ENCODE measurements around the gene MIB1. TPM values are rescaled to one million over a fixed set of nuclear protein-coding genes. Genes with fewer than 3 reads are reported as not detected.
"Not testable (repeated sequence)": the region's sequence is repeated elsewhere in the genome, so short reads cannot be mapped to it uniquely, and the experiment has no call there.

MIB1 gene
- 65.8 TPM for total RNA-seq

- Histone ChIP-seq H3K4me1 (ENCODE audit: control insufficient read depth in 3 of 3, insufficient read depth in 3 of 3, low read length in 3 of 3) (peaks cover 7 to 10% (median 9%) of the 10 kb centered on the region in 3 donors), H3K27ac (ENCODE audit: low read depth, low read length) (peak within 1 kb of the TSS; percentile 94), H3K9me3 (ENCODE audit: control insufficient read depth in 3 of 3, low read length in 3 of 3) (no peaks in the 10 kb centered on the region), H3K27me3 (ENCODE audit: control insufficient read depth in 3 of 3, insufficient read depth in 3 of 3, low read length in 3 of 3) (no peaks in the 10 kb centered on the region), H3K4me3 (ENCODE audit: low read length in 3 of 3) (peak within 1 kb of the TSS; percentile 87 to 93 (median 92)), H3K36me3 (ENCODE audit: control insufficient read depth in 3 of 3, insufficient read depth in 3 of 3, low read length in 3 of 3) (no peaks in the 10 kb centered on the region), H3K9ac (ENCODE audit: low read depth in 1 of 3, low read length in 3 of 3) (peak within 1 kb of the TSS; percentile 95 to 97 (median 97))
Measured at GRCh38 chr18:21740538-21741311, at the start of gene MIB1. TSS of gene MIB1 (plus strand) at chr18:21740792. CDS start at chr18:21741584, 792 bp downstream.

- H3K27me3 ChIP-seq (ENCODE audit: control insufficient read depth in 3 of 3, insufficient read depth in 3 of 3, low read length in 3 of 3) = no peaks in the 10 kb centered on the region
- peaks cover 4 to 25% (median 15%) of the 10 kb centered on the region in 3 donors for H3K36me3 ChIP-seq (ENCODE audit: control insufficient read depth in 3 of 3, insufficient read depth in 3 of 3, low read length in 3 of 3)
- H3K27ac ChIP-seq (ENCODE audit: low read depth, low read length) = no peak overlapping the region
- H3K4me1 ChIP-seq (ENCODE audit: control insufficient read depth in 3 of 3, insufficient read depth in 3 of 3, low read length in 3 of 3) = no peaks in the 10 kb centered on the region
- H3K9ac ChIP-seq (ENCODE audit: low read depth in 1 of 3, low read length in 3 of 3) = no peak overlapping the region
- H3K4me3 ChIP-seq (ENCODE audit: low read length in 3 of 3) = no peak overlapping the region
- H3K9me3 ChIP-seq (ENCODE audit: control insufficient read depth in 3 of 3, low read length in 3 of 3) = peaks cover 0 to 2% (median 0%) of the 10 kb centered on the region in 3 donors
Measured at GRCh38 chr18:21693322-21693721, 47.3 kb upstream of the MIB1 start.

- Histone ChIP-seq H3K36me3 (ENCODE audit: control insufficient read depth in 3 of 3, insufficient read depth in 3 of 3, low read length in 3 of 3) (peaks cover 13 to 21% (median 17%) of the 10 kb centered on the region in 3 donors), H3K4me3 (ENCODE audit: low read length in 3 of 3) (no peak overlapping the region), H3K9ac (ENCODE audit: low read depth in 1 of 3, low read length in 3 of 3) (no peak overlapping the region)
Measured at GRCh38 chr18:21700528-21701075, 40.0 kb upstream of the MIB1 start.

GRCh38 chr18:21701621-21702020, 39.0 kb upstream of the MIB1 start:
- Histone ChIP-seq H3K9me3 (ENCODE audit: control insufficient read depth in 3 of 3, low read length in 3 of 3) (no peaks in the 10 kb centered on the region), H3K27me3 (ENCODE audit: control insufficient read depth in 3 of 3, insufficient read depth in 3 of 3, low read length in 3 of 3) (no peaks in the 10 kb centered on the region), H3K9ac (ENCODE audit: low read depth in 1 of 3, low read length in 3 of 3) (no peak overlapping the region), H3K36me3 (ENCODE audit: control insufficient read depth in 3 of 3, insufficient read depth in 3 of 3, low read length in 3 of 3) (peaks cover 13 to 19% (median 17%) of the 10 kb centered on the region in 3 donors), H3K27ac (ENCODE audit: low read depth, low read length) (no peak overlapping the region), H3K4me3 (ENCODE audit: low read length in 3 of 3) (no peak overlapping the region), H3K4me1 (ENCODE audit: control insufficient read depth in 3 of 3, insufficient read depth in 3 of 3, low read length in 3 of 3) (peaks cover 6 to 17% (median 7%) of the 10 kb centered on the region in 3 donors)

More at GRCh38 chr18:21700528-21701075, 40.0 kb upstream of the MIB1 start:
- no peak overlapping the region for H3K27ac ChIP-seq (ENCODE audit: low read depth, low read length)
- H3K27me3 ChIP-seq (ENCODE audit: control insufficient read depth in 3 of 3, insufficient read depth in 3 of 3, low read length in 3 of 3) = no peaks in the 10 kb centered on the region
- H3K9me3 ChIP-seq (ENCODE audit: control insufficient read depth in 3 of 3, low read length in 3 of 3) = no peaks in the 10 kb centered on the region
- peaks cover 6 to 14% (median 7%) of the 10 kb centered on the region in 3 donors for H3K4me1 ChIP-seq (ENCODE audit: control insufficient read depth in 3 of 3, insufficient read depth in 3 of 3, low read length in 3 of 3)

- H3K9me3 ChIP-seq (ENCODE audit: control insufficient read depth in 3 of 3, low read length in 3 of 3) = no peaks in the 10 kb centered on the region
- no peak overlapping the region for H3K27ac ChIP-seq (ENCODE audit: low read depth, low read length)
- H3K4me3 ChIP-seq (ENCODE audit: low read length in 3 of 3) = peak overlapping the region in 2 of 3 donors; percentile 38 to 81
- peaks cover 11 to 19% (median 15%) of the 10 kb centered on the region in 3 donors for H3K36me3 ChIP-seq (ENCODE audit: control insufficient read depth in 3 of 3, insufficient read depth in 3 of 3, low read length in 3 of 3)
- H3K4me1 ChIP-seq (ENCODE audit: control insufficient read depth in 3 of 3, insufficient read depth in 3 of 3, low read length in 3 of 3) = peaks cover 6 to 17% (median 7%) of the 10 kb centered on the region in 3 donors
- H3K27me3 ChIP-seq (ENCODE audit: control insufficient read depth in 3 of 3, insufficient read depth in 3 of 3, low read length in 3 of 3) = no peaks in the 10 kb centered on the region
- no peak overlapping the region for H3K9ac ChIP-seq (ENCODE audit: low read depth in 1 of 3, low read length in 3 of 3)
Measured at GRCh38 chr18:21702602-21703001, 38.0 kb upstream of the MIB1 start.

- H3K9ac ChIP-seq (ENCODE audit: low read depth in 1 of 3, low read length in 3 of 3) = peak overlapping the region; percentile 82 to 90 (median 88)
- H3K27me3 ChIP-seq (ENCODE audit: control insufficient read depth in 3 of 3, insufficient read depth in 3 of 3, low read length in 3 of 3) = no peaks in the 10 kb centered on the region
- H3K36me3 ChIP-seq (ENCODE audit: control insufficient read depth in 3 of 3, insufficient read depth in 3 of 3, low read length in 3 of 3) = peaks cover 8 to 19% (median 13%) of the 10 kb centered on the region in 3 donors
- no peaks in the 10 kb centered on the region for H3K9me3 ChIP-seq (ENCODE audit: control insufficient read depth in 3 of 3, low read length in 3 of 3)
- peak overlapping the region; percentile 87 for H3K27ac ChIP-seq (ENCODE audit: low read depth, low read length)
- peak overlapping the region; percentile 70 to 81 (median 78) for H3K4me3 ChIP-seq (ENCODE audit: low read length in 3 of 3)
- peaks cover 6 to 17% (median 7%) of the 10 kb centered on the region in 3 donors for H3K4me1 ChIP-seq (ENCODE audit: control insufficient read depth in 3 of 3, insufficient read depth in 3 of 3, low read length in 3 of 3)
Measured at GRCh38 chr18:21703241-21703820, 37.3 kb upstream of the MIB1 start.

- Histone ChIP-seq H3K36me3 (ENCODE audit: control insufficient read depth in 3 of 3, insufficient read depth in 3 of 3, low read length in 3 of 3) (peaks cover 3 to 11% (median 4%) of the 10 kb centered on the region in 3 donors), H3K4me3 (ENCODE audit: low read length in 3 of 3) (peak within 1 kb of the TSS; percentile 78 to 89 (median 81)), H3K4me1 (ENCODE audit: control insufficient read depth in 3 of 3, insufficient read depth in 3 of 3, low read length in 3 of 3) (peaks cover 6 to 17% (median 7%) of the 10 kb centered on the region in 3 donors), H3K27ac (ENCODE audit: low read depth, low read length) (peak within 1 kb of the TSS; percentile 87), H3K27me3 (ENCODE audit: control insufficient read depth in 3 of 3, insufficient read depth in 3 of 3, low read length in 3 of 3) (no peaks in the 10 kb centered on the region), H3K9me3 (ENCODE audit: control insufficient read depth in 3 of 3, low read length in 3 of 3) (no peaks in the 10 kb centered on the region), H3K9ac (ENCODE audit: low read depth in 1 of 3, low read length in 3 of 3) (peak within 1 kb of the TSS; percentile 82 to 90 (median 88))
Measured at GRCh38 chr18:21704603-21705364, 35.8 kb upstream of the MIB1 start, which contains the start of gene ABHD3. TSS of gene ABHD3 (minus strand) at chr18:21704774. CDS start at chr18:21704665, 109 bp downstream.

- no peak overlapping the region for H3K27ac ChIP-seq (ENCODE audit: low read depth, low read length)
- H3K4me1 ChIP-seq (ENCODE audit: control insufficient read depth in 3 of 3, insufficient read depth in 3 of 3, low read length in 3 of 3) = peaks cover 6 to 17% (median 7%) of the 10 kb centered on the region in 3 donors
- H3K27me3 ChIP-seq (ENCODE audit: control insufficient read depth in 3 of 3, insufficient read depth in 3 of 3, low read length in 3 of 3) = no peaks in the 10 kb centered on the region
- H3K9me3 ChIP-seq (ENCODE audit: control insufficient read depth in 3 of 3, low read length in 3 of 3) = no peaks in the 10 kb centered on the region
- no peak overlapping the region for H3K9ac ChIP-seq (ENCODE audit: low read depth in 1 of 3, low read length in 3 of 3)
- peaks cover 3 to 8% (median 4%) of the 10 kb centered on the region in 3 donors for H3K36me3 ChIP-seq (ENCODE audit: control insufficient read depth in 3 of 3, insufficient read depth in 3 of 3, low read length in 3 of 3)
- H3K4me3 ChIP-seq (ENCODE audit: low read length in 3 of 3) = no peak overlapping the region
Measured at GRCh38 chr18:21706386-21706865, 34.2 kb upstream of the MIB1 start.

GRCh38 chr18:21707130-21707529, 33.5 kb upstream of the MIB1 start:
- peaks cover 6 to 17% (median 7%) of the 10 kb centered on the region in 3 donors for H3K4me1 ChIP-seq (ENCODE audit: control insufficient read depth in 3 of 3, insufficient read depth in 3 of 3, low read length in 3 of 3)
- not testable (repeated sequence) for H3K27me3 ChIP-seq (ENCODE audit: control insufficient read depth in 3 of 3, insufficient read depth in 3 of 3, low read length in 3 of 3); H3K36me3 ChIP-seq (ENCODE audit: control insufficient read depth in 3 of 3, insufficient read depth in 3 of 3, low read length in 3 of 3); H3K27ac ChIP-seq (ENCODE audit: low read depth, low read length); H3K4me3 ChIP-seq (ENCODE audit: low read length in 3 of 3); H3K9me3 ChIP-seq (ENCODE audit: control insufficient read depth in 3 of 3, low read length in 3 of 3); H3K9ac ChIP-seq (ENCODE audit: low read depth in 1 of 3, low read length in 3 of 3)

All from skeletal muscle tissue (tissue), 4 donors.